HL-60 (cell line): ENCODE data around the gene AGBL4.

Experiments used
- DNase-seq, 2 experiments: peaks; one replicate each; pipeline ENCODE4 v3.0.0-alpha.2; 2010 to 2020; ENCODE audit warnings: low read depth in 1 of 2, low spot score in 1 of 2
- H3K27ac ChIP-seq: fragments of 250-450 bp; sonication (Bioruptor Pico); replicated peaks from 2 replicates; pipeline ENCODE4 v1.5.1; 2020; ENCODE audit warnings: mild to moderate bottlenecking, moderate library complexity
- H3K27me3 ChIP-seq: fragments of 250-450 bp; sonication (Bioruptor Pico); 2 replicates; pipeline ENCODE4 v1.5.1; 2021; ENCODE audit warnings: mild to moderate bottlenecking, moderate library complexity; ENCODE audit not compliant: insufficient read depth, poor library complexity, severe bottlenecking
- H3K4me3 ChIP-seq: replicated peaks from 2 replicates; pipeline ENCODE4 v1.5.1; 2011; ENCODE audit warnings: mild to moderate bottlenecking, control low read depth, low read length; ENCODE audit not compliant: insufficient read depth
- CTCF ChIP-seq: IDR thresholded peaks from one replicate; pipeline ENCODE4 v1.5.1; 2011; ENCODE audit warnings: low read length, control low read depth, inconsistent platforms; ENCODE audit not compliant: insufficient read depth
- GABPA ChIP-seq: IDR thresholded peaks from 2 replicates; pipeline ENCODE4 v1.6.1; 2012; ENCODE audit warnings: low read depth
- POLR2AphosphoS5 ChIP-seq: IDR thresholded peaks from 2 replicates; pipeline ENCODE4 v1.6.1; 2012; ENCODE audit warnings: low read depth
- REST ChIP-seq: IDR thresholded peaks from 2 replicates; pipeline ENCODE4 v1.6.1; 2012; ENCODE audit warnings: low read depth; ENCODE audit not compliant: insufficient replicate concordance
- SPI1 ChIP-seq: IDR thresholded peaks from 2 replicates; pipeline ENCODE4 v1.6.1; 2012; ENCODE audit warnings: low read depth, mild to moderate bottlenecking, borderline replicate concordance

Gene AGBL4

GRCh38 chr1:48853006-48853405, 1170.7 kb downstream of the AGBL4 start:
- Histone ChIP-seq H3K27ac (no peak overlapping the region), H3K27me3 (no peaks in the 10 kb centered on the region), H3K4me3 (no peak overlapping the region)
- peak in 1 of 2 experiments; percentile 13 for DNase-seq
- no peak for TF ChIP-seq GABPA
- no peak for TF ChIP-seq REST
- no peak for TF ChIP-seq SPI1
- TF ChIP-seq POLR2AphosphoS5, result no peak
- no peak for TF ChIP-seq CTCF

GRCh38 chr1:48851638-48852037, 1172.1 kb downstream of the AGBL4 start:
- Histone ChIP-seq H3K27me3 (no peaks in the 10 kb centered on the region), H3K27ac (no peak overlapping the region), H3K4me3 (no peak overlapping the region)
- TF ChIP-seq REST, result no peak
- no peak for TF ChIP-seq POLR2AphosphoS5
- no peak for TF ChIP-seq GABPA
- TF ChIP-seq CTCF, result no peak
- TF ChIP-seq SPI1, result no peak
- peak in 1 of 2 experiments; percentile 28 for DNase-seq

- no peak overlapping the region for H3K27ac ChIP-seq
- no peak for TF ChIP-seq GABPA
- no peak for TF ChIP-seq SPI1
- TF ChIP-seq POLR2AphosphoS5, result no peak
- TF ChIP-seq REST, result no peak
- no peak for TF ChIP-seq CTCF
- peaks cover 4% of the 10 kb centered on the region for H3K27me3 ChIP-seq
- no peak for DNase-seq
- H3K4me3 ChIP-seq, result no peak overlapping the region
Observed at GRCh38 chr1:48848035-48848434, 1175.7 kb downstream of the AGBL4 start.
